Measurements from ENCODE around the gene EREG.

EREG gene

DNA sequence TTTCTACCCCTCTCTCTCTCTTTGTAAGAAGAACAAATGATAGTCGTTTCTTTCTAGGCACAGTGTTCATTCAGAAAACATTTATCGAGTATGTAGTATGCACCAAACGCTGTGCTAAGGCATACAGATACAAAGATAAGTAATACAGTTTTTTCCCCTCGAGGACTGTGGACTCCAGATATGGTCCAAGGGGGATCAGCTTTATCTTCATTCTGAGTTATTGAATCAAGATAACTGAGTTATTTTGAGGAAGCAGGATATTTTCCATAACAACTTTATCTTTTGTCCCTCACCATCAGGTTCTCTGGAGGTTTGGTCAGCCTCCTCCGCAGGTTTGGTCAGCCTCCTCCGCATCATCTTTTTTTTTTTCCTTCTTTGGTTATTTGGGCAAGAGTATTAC, 15.0 kb downstream of the EREG start:
- H2BK15ac ChIP-seq (ENCODE audit: low read depth, poor library complexity, severe bottlenecking), result no peak overlapping the region
- no peak overlapping the region for H2AK5ac ChIP-seq (ENCODE audit: low read length, severe bottlenecking)
- H3K79me1 ChIP-seq (replicated peaks; ENCODE audit: low read length, poor library complexity, severe bottlenecking), result no peaks in the 10 kb centered on the region
- H4K8ac ChIP-seq (ENCODE audit: low read length), result no peak overlapping the region
- no peak overlapping the region for H3K27ac ChIP-seq (ENCODE audit: low read length, poor library complexity, severe bottlenecking)
- no peak overlapping the region for H3K23ac ChIP-seq (ENCODE audit: low read length in 2 of 2)
- no peak overlapping the region for H3K4me2 ChIP-seq (ENCODE audit: low read length, poor library complexity, severe bottlenecking)
- H3K36me3 ChIP-seq (ENCODE audit: control insufficient read depth in 1 of 2, insufficient read depth in 2 of 2, low read depth in 1 of 2, low read length in 2 of 2), result no peaks in the 10 kb centered on the region
- H3K4me1 ChIP-seq (ENCODE audit: control insufficient read depth, insufficient read depth, low read depth, low read length), result no peaks in the 10 kb centered on the region
- H4K91ac ChIP-seq (ENCODE audit: low read length), result no peak overlapping the region
- no peak overlapping the region for H3K4me3 ChIP-seq (ENCODE audit: insufficient read depth in 1 of 2, low read depth in 1 of 2, low read length in 2 of 2)
- no peak overlapping the region for H2AFZ ChIP-seq (ENCODE audit: low read depth, low read length)
- no peak for DNase-seq
- WGBS, result 91% methylated on average over 4 of the region's 6 CpGs
- H3K4ac ChIP-seq (ENCODE audit: low read depth in 1 of 2, low read length in 2 of 2), result no peak overlapping the region
- no peak overlapping the region for H2BK5ac ChIP-seq (ENCODE audit: low read depth, low read length, poor library complexity, severe bottlenecking)
- no peaks in the 10 kb centered on the region for H3K9me3 ChIP-seq (ENCODE audit: control insufficient read depth, low read length)
- H2BK120ac ChIP-seq (ENCODE audit: low read depth, low read length), result no peak overlapping the region
- peak overlapping the region in 1 of 2 experiments; percentile 6 for H3K14ac ChIP-seq (ENCODE audit: low read length in 2 of 2)
- no peak overlapping the region for H3K9ac ChIP-seq (ENCODE audit: low read length)
- no peaks in the 10 kb centered on the region for H3K27me3 ChIP-seq (ENCODE audit: control insufficient read depth in 1 of 2, insufficient read depth in 1 of 2, low read length in 2 of 2)
- no peak overlapping the region for H3K18ac ChIP-seq (ENCODE audit: low read depth in 1 of 2, low read length in 2 of 2)
- H2BK12ac ChIP-seq (ENCODE audit: low read length in 2 of 2), result no peak overlapping the region

DNA sequence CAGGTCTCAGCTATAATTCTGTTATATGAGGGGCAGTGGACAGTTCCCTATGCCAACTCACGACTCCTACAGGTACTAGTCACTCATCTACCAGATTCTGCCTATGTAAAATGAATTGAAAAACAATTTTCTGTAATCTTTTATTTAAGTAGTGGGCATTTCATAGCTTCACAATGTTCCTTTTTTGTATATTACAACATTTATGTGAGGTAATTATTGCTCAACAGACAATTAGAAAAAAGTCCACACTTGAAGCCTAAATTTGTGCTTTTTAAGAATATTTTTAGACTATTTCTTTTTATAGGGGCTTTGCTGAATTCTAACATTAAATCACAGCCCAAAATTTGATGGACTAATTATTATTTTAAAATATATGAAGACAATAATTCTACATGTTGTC, 20.4 kb downstream of the EREG start:
- no peak overlapping the region for H3K27ac ChIP-seq (ENCODE audit: low read length, poor library complexity, severe bottlenecking)
- H4K91ac ChIP-seq (ENCODE audit: low read length), result no peak overlapping the region
- no peak overlapping the region for H2BK12ac ChIP-seq (ENCODE audit: low read length in 2 of 2)
- H3K79me1 ChIP-seq (replicated peaks; ENCODE audit: low read length, poor library complexity, severe bottlenecking), result no peaks in the 10 kb centered on the region
- no peak overlapping the region for H3K18ac ChIP-seq (ENCODE audit: low read depth in 1 of 2, low read length in 2 of 2)
- H2AFZ ChIP-seq (ENCODE audit: low read depth, low read length), result no peak overlapping the region
- no peak overlapping the region for H3K4ac ChIP-seq (ENCODE audit: low read depth in 1 of 2, low read length in 2 of 2)
- H3K9ac ChIP-seq (ENCODE audit: low read length), result no peak overlapping the region
- H3K4me2 ChIP-seq (ENCODE audit: low read length, poor library complexity, severe bottlenecking), result no peak overlapping the region
- H2AK5ac ChIP-seq (ENCODE audit: low read length, severe bottlenecking), result no peak overlapping the region
- no peak overlapping the region for H4K8ac ChIP-seq (ENCODE audit: low read length)
- no peaks in the 10 kb centered on the region for H3K27me3 ChIP-seq (ENCODE audit: control insufficient read depth in 1 of 2, insufficient read depth in 1 of 2, low read length in 2 of 2)
- no peaks in the 10 kb centered on the region for H3K9me3 ChIP-seq (ENCODE audit: control insufficient read depth, low read length)
- no peaks in the 10 kb centered on the region for H3K36me3 ChIP-seq (ENCODE audit: control insufficient read depth in 1 of 2, insufficient read depth in 2 of 2, low read depth in 1 of 2, low read length in 2 of 2)
- no peak overlapping the region for H3K23ac ChIP-seq (ENCODE audit: low read length in 2 of 2)
- no peak overlapping the region for H3K14ac ChIP-seq (ENCODE audit: low read length in 2 of 2)
- WGBS, result no CpG with 5 or more reads among the region's 1 CpG
- H3K4me3 ChIP-seq (ENCODE audit: insufficient read depth in 1 of 2, low read depth in 1 of 2, low read length in 2 of 2), result no peak overlapping the region
- no peaks in the 10 kb centered on the region for H3K4me1 ChIP-seq (ENCODE audit: control insufficient read depth, insufficient read depth, low read depth, low read length)
- no peak overlapping the region for H2BK5ac ChIP-seq (ENCODE audit: low read depth, low read length, poor library complexity, severe bottlenecking)
- H2BK15ac ChIP-seq (ENCODE audit: low read depth, poor library complexity, severe bottlenecking), result no peak overlapping the region
- H2BK120ac ChIP-seq (ENCODE audit: low read depth, low read length), result no peak overlapping the region
- DNase-seq, result no peak

GRCh38 chr4:74386159-74386558, 21.2 kb downstream of the EREG start:
- no peaks in the 10 kb centered on the region for H3K4me1 ChIP-seq (ENCODE audit: control insufficient read depth, insufficient read depth, low read depth, low read length)
- no peaks in the 10 kb centered on the region for H3K79me1 ChIP-seq (replicated peaks; ENCODE audit: low read length, poor library complexity, severe bottlenecking)
- H2BK15ac ChIP-seq (ENCODE audit: low read depth, poor library complexity, severe bottlenecking), result no peak overlapping the region

GRCh38 chr4:74387790-74388189, 22.8 kb downstream of the EREG start:
- Histone ChIP-seq H3K79me1 (replicated peaks; ENCODE audit: low read length, poor library complexity, severe bottlenecking) (no peaks in the 10 kb centered on the region), H2BK15ac (ENCODE audit: low read depth, poor library complexity, severe bottlenecking) (no peak overlapping the region), H2BK120ac (ENCODE audit: low read depth, low read length) (no peak overlapping the region), H3K4ac (ENCODE audit: low read depth in 1 of 2, low read length in 2 of 2) (no peak overlapping the region), H2BK12ac (ENCODE audit: low read length in 2 of 2) (no peak overlapping the region), H3K36me3 (ENCODE audit: control insufficient read depth in 1 of 2, insufficient read depth in 2 of 2, low read depth in 1 of 2, low read length in 2 of 2) (no peaks in the 10 kb centered on the region), H3K23ac (ENCODE audit: low read length in 2 of 2) (no peak overlapping the region), H3K4me1 (ENCODE audit: control insufficient read depth, insufficient read depth, low read depth, low read length) (no peaks in the 10 kb centered on the region), H3K27ac (ENCODE audit: low read length, poor library complexity, severe bottlenecking) (no peak overlapping the region), H4K8ac (ENCODE audit: low read length) (no peak overlapping the region), H3K14ac (ENCODE audit: low read length in 2 of 2) (no peak overlapping the region), H3K4me3 (ENCODE audit: insufficient read depth in 1 of 2, low read depth in 1 of 2, low read length in 2 of 2) (no peak overlapping the region), H3K18ac (ENCODE audit: low read depth in 1 of 2, low read length in 2 of 2) (no peak overlapping the region), H2AFZ (ENCODE audit: low read depth, low read length) (no peak overlapping the region), H2BK5ac (ENCODE audit: low read depth, low read length, poor library complexity, severe bottlenecking) (no peak overlapping the region), H4K91ac (ENCODE audit: low read length) (no peak overlapping the region), H3K27me3 (ENCODE audit: control insufficient read depth in 1 of 2, insufficient read depth in 1 of 2, low read length in 2 of 2) (no peaks in the 10 kb centered on the region), H3K9me3 (ENCODE audit: control insufficient read depth, low read length) (no peaks in the 10 kb centered on the region), H3K4me2 (ENCODE audit: low read length, poor library complexity, severe bottlenecking) (no peak overlapping the region), H3K9ac (ENCODE audit: low read length) (no peak overlapping the region), H2AK5ac (ENCODE audit: low read length, severe bottlenecking) (no peak overlapping the region)
- DNase-seq, result no peak
- no CpG with 5 or more reads among the region's 2 CpGs for WGBS

More at GRCh38 chr4:74386159-74386558, 21.2 kb downstream of the EREG start:
- Histone ChIP-seq H4K8ac (ENCODE audit: low read length) (peak overlapping the region; percentile 12), H3K14ac (ENCODE audit: low read length in 2 of 2) (peak overlapping the region in 1 of 2 experiments; percentile 48), H3K36me3 (ENCODE audit: control insufficient read depth in 1 of 2, insufficient read depth in 2 of 2, low read depth in 1 of 2, low read length in 2 of 2) (no peaks in the 10 kb centered on the region), H3K23ac (ENCODE audit: low read length in 2 of 2) (no peak overlapping the region), H2AK5ac (ENCODE audit: low read length, severe bottlenecking) (no peak overlapping the region), H2AFZ (ENCODE audit: low read depth, low read length) (no peak overlapping the region), H3K18ac (ENCODE audit: low read depth in 1 of 2, low read length in 2 of 2) (peak overlapping the region in 1 of 2 experiments; percentile 52), H3K4me2 (ENCODE audit: low read length, poor library complexity, severe bottlenecking) (no peak overlapping the region), H3K4me3 (ENCODE audit: insufficient read depth in 1 of 2, low read depth in 1 of 2, low read length in 2 of 2) (no peak overlapping the region), H3K9ac (ENCODE audit: low read length) (no peak overlapping the region), H2BK120ac (ENCODE audit: low read depth, low read length) (no peak overlapping the region), H2BK12ac (ENCODE audit: low read length in 2 of 2) (peak overlapping the region in 1 of 2 experiments; percentile 25), H4K91ac (ENCODE audit: low read length) (no peak overlapping the region), H3K9me3 (ENCODE audit: control insufficient read depth, low read length) (no peaks in the 10 kb centered on the region), H3K27ac (ENCODE audit: low read length, poor library complexity, severe bottlenecking) (no peak overlapping the region), H2BK5ac (ENCODE audit: low read depth, low read length, poor library complexity, severe bottlenecking) (no peak overlapping the region), H3K27me3 (ENCODE audit: control insufficient read depth in 1 of 2, insufficient read depth in 1 of 2, low read length in 2 of 2) (no peaks in the 10 kb centered on the region), H3K4ac (ENCODE audit: low read depth in 1 of 2, low read length in 2 of 2) (no peak overlapping the region)
- WGBS, result 69% methylated on average over 4 of the region's 4 CpGs
- no peak for DNase-seq
